Neutrophil (primary cell): ENCODE data around the gene FAM240B.

Experiments used
- H3K27ac ChIP-seq: fragments of 200-600 bp; sonication (generic); 2 replicates; pipeline ENCODE4 v1.5.1; 2016; ENCODE audit warnings: mild to moderate bottlenecking, moderate library complexity
- H3K27me3 ChIP-seq: fragments of 200-600 bp; sonication (generic); 2 replicates; pipeline ENCODE4 v1.6.0; 2016; ENCODE audit warnings: mild to moderate bottlenecking
- H3K36me3 ChIP-seq: fragments of 200-600 bp; sonication (generic); 2 replicates; pipeline ENCODE4 v1.5.1; 2017
- H3K4me1 ChIP-seq, 2 experiments: fragments of 200-600 bp in 1 of 2; sonication (generic) in 1 of 2; 1 replicate in 1 of 2; 2 replicates in 1 of 2; pipeline versions ENCODE4 v1.5.1 to v1.6.1; 2013 to 2016; ENCODE audit warnings: low read depth in 1 of 2, low read length in 1 of 2, mild to moderate bottlenecking in 1 of 2, moderate library complexity in 1 of 2; ENCODE audit not compliant: control insufficient read depth in 1 of 2, insufficient read depth in 1 of 2
- H3K4me3 ChIP-seq, 2 experiments: fragments of 200-600 bp in 1 of 2; sonication (generic) in 1 of 2; 1 replicate in 1 of 2; 2 replicates in 1 of 2; pipeline ENCODE4 v1.5.1; 2013 to 2016; ENCODE audit warnings: low read depth in 1 of 2, low read length in 1 of 2, mild to moderate bottlenecking in 1 of 2, moderate library complexity in 1 of 2
- H3K9me3 ChIP-seq: fragments of 200-600 bp; sonication (generic); 2 replicates; pipeline ENCODE4 v1.5.1; 2016
- TF ChIP-seq, protein P1 (sequence below): fragments of 200-600 bp; sonication (generic); IDR thresholded peaks from 2 replicates; pipeline ENCODE4 v1.5.1; 2016; ENCODE audit warnings: antibody characterized with exemption

FAM240B gene

GRCh38 chr9:38715684-38716083, 4.2 kb downstream of the FAM240B start:
- H3K4me1 ChIP-seq: no peaks in the 10 kb centered on the region
- TF ChIP-seq, protein P1, sequence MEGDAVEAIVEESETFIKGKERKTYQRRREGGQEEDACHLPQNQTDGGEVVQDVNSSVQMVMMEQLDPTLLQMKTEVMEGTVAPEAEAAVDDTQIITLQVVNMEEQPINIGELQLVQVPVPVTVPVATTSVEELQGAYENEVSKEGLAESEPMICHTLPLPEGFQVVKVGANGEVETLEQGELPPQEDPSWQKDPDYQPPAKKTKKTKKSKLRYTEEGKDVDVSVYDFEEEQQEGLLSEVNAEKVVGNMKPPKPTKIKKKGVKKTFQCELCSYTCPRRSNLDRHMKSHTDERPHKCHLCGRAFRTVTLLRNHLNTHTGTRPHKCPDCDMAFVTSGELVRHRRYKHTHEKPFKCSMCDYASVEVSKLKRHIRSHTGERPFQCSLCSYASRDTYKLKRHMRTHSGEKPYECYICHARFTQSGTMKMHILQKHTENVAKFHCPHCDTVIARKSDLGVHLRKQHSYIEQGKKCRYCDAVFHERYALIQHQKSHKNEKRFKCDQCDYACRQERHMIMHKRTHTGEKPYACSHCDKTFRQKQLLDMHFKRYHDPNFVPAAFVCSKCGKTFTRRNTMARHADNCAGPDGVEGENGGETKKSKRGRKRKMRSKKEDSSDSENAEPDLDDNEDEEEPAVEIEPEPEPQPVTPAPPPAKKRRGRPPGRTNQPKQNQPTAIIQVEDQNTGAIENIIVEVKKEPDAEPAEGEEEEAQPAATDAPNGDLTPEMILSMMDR: no peak
- H3K9me3 ChIP-seq: no peaks in the 10 kb centered on the region
- no peak overlapping the region for H3K27ac ChIP-seq
- H3K27me3 ChIP-seq: peaks cover 15% of the 10 kb centered on the region
- no peak overlapping the region for H3K4me3 ChIP-seq
- no peaks in the 10 kb centered on the region for H3K36me3 ChIP-seq

- no peaks in the 10 kb centered on the region for H3K36me3 ChIP-seq
- H3K9me3 ChIP-seq: no peaks in the 10 kb centered on the region
- H3K27ac ChIP-seq: no peak overlapping the region
- TF ChIP-seq, protein P1: no peak
- H3K27me3 ChIP-seq: peaks cover 18% of the 10 kb centered on the region
- no peak overlapping the region for H3K4me3 ChIP-seq
- H3K4me1 ChIP-seq: no peaks in the 10 kb centered on the region
These were observed 6.5 kb downstream of the FAM240B start for GRCh38 chr9:38713426-38713825.

DNA sequence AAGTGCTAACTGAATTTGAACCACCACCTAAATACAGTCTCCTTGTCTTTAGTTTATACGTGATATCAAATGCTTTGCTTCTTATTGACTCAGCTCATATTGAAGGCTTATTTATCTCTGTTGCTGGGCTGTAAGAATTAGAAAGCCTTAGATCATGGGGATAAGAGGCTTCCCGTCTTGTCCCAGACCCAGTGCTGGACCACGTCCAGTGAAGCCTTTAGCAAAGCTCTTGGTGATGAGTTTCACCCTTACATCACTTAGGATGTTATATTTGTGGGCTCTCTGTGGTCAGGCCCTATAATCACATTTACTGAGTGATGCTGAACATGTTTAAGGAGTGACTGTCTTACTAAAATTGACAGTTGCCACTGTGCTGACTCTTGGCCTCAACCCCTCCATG, 11.2 kb downstream of the FAM240B start:
- H3K27ac ChIP-seq: no peak overlapping the region

DNA sequence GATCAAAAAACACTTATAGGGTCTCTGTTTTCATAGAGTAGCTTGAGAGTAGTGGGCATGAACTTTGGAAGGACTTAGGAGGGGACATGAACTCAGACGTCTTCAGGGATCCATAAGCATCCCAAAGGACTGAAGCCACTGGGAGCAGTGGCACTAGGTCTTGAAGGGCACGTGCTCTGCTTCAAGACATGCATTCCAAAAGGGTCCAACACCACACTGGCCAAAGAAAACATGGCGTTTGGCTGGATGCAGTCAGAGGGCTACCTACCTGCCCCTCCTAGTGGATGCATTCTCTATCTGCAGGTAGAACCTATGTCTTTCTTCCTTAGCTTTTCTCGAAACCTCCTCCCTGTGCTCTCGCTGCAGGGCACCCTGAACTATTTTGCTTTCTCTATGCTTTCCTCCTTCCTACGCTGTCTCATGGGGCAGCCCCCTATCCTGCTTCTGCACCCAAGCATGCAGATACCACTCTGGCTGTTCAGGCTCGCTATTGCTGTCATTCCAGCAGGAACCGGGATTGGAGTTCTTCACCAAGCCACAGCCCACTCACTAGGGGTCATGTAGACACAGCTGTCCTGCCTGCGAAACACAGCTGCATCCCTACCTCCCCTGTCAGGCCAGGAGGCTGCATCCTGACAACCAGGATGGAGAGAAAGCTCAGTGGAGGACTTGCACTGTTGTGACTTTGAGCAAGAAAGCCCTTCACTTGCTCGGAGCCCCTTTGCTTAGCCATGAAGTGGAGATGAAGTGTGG, 11.9 kb downstream of the FAM240B start:
- Histone ChIP-seq H3K36me3 (no peaks in the 10 kb centered on the region), H3K4me3 (no peak overlapping the region), H3K9me3 (no peaks in the 10 kb centered on the region), H3K27ac (no peak overlapping the region), H3K4me1 (no peaks in the 10 kb centered on the region), H3K27me3 (peaks cover 44% of the 10 kb centered on the region)
- TF ChIP-seq, protein P1: no peak

More for the DNA sequence above, 11.2 kb downstream of the FAM240B start:
- no peaks in the 10 kb centered on the region for H3K9me3 ChIP-seq
- TF ChIP-seq, protein P1: no peak
- no peaks in the 10 kb centered on the region for H3K36me3 ChIP-seq
- no peaks in the 10 kb centered on the region for H3K4me1 ChIP-seq
- H3K4me3 ChIP-seq: no peak overlapping the region
- H3K27me3 ChIP-seq: peaks cover 40% of the 10 kb centered on the region

DNA sequence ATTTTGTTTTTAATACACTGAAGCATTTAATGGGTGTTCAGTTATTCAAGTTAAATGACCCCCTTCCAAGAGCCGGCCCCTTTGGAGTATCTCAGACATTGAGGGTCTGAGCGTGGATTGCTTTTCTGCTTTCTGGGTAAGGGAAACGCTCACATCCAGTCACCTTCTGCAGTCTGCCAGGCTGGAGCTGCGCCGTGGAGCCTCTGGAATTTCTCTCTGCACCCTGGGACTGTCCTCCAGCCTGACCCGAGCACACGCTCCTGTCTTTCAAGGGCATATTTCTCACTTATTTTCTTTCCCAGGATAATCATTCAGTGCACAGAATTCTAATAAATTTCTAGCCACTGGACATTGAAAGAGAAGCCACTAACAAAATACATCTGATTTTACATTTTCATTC, 13.4 kb downstream of the FAM240B start:
- Histone ChIP-seq H3K36me3 (no peaks in the 10 kb centered on the region), H3K27me3 (peaks cover 50% of the 10 kb centered on the region), H3K4me1 (no peaks in the 10 kb centered on the region), H3K27ac (no peak overlapping the region), H3K9me3 (no peaks in the 10 kb centered on the region), H3K4me3 (no peak overlapping the region)
- TF ChIP-seq, protein P1: no peak
